ENCODE results near the gene RHOBTB1.
"Not testable (repeated sequence)": the region's sequence is repeated elsewhere in the genome, so short reads cannot be mapped to it uniquely, and the experiment has no call there.

Gene RHOBTB1
- 0 reads per million in 2 experiments for total RNA-seq

- DNase-seq (ENCODE audit: low read depth), result peak; percentile 12
These were observed at the start of gene RHOBTB1 for GRCh38 chr10:60944058-60944909. Gene RHOBTB1, minus strand, starts transcription at chr10:60944185. Its CDS starts 32,643 bp downstream, at chr10:60911542.

- DNase-seq (ENCODE audit: low read depth), result no peak
These were observed 48.7 kb upstream of the RHOBTB1 start for GRCh38 chr10:60992636-60993035.

GRCh38 chr10:60990663-60991062, 46.7 kb upstream of the RHOBTB1 start:
- DNase-seq (ENCODE audit: low read depth), result no peak

- DNase-seq (ENCODE audit: low read depth), result no peak
These were observed 45.5 kb upstream of the RHOBTB1 start for GRCh38 chr10:60989400-60989876.

- no peak for DNase-seq (ENCODE audit: low read depth)
These were observed 42.8 kb upstream of the RHOBTB1 start for GRCh38 chr10:60986791-60987190.

GRCh38 chr10:60985951-60986350, 42.0 kb upstream of the RHOBTB1 start:
- no peak for DNase-seq (ENCODE audit: low read depth)

GRCh38 chr10:60980997-60981396, 37.0 kb upstream of the RHOBTB1 start:
- no peak for DNase-seq (ENCODE audit: low read depth)

- no peak for DNase-seq (ENCODE audit: low read depth)
These were observed 35.7 kb upstream of the RHOBTB1 start for GRCh38 chr10:60979667-60980104.

- no peak for DNase-seq (ENCODE audit: low read depth)
These were observed 34.5 kb upstream of the RHOBTB1 start for GRCh38 chr10:60978287-60979115.

- no peak for DNase-seq (ENCODE audit: low read depth)
These were observed 33.5 kb upstream of the RHOBTB1 start for GRCh38 chr10:60977161-60978122.

- no peak for DNase-seq (ENCODE audit: low read depth)
These were observed 32.7 kb upstream of the RHOBTB1 start for GRCh38 chr10:60976687-60977086.

GRCh38 chr10:60975716-60976115, 31.7 kb upstream of the RHOBTB1 start:
- no peak for DNase-seq (ENCODE audit: low read depth)

- no peak for DNase-seq (ENCODE audit: low read depth)
These were observed 30.6 kb upstream of the RHOBTB1 start for GRCh38 chr10:60974463-60975149.

- DNase-seq (ENCODE audit: low read depth), result no peak
These were observed 29.1 kb upstream of the RHOBTB1 start for GRCh38 chr10:60973086-60973485.

- DNase-seq (ENCODE audit: low read depth), result not testable (repeated sequence)
These were observed 28.2 kb upstream of the RHOBTB1 start for GRCh38 chr10:60972181-60972580.

- no peak for DNase-seq (ENCODE audit: low read depth)
These were observed 26.5 kb upstream of the RHOBTB1 start for GRCh38 chr10:60970526-60970925.

GRCh38 chr10:60968504-60968903, 24.5 kb upstream of the RHOBTB1 start:
- DNase-seq (ENCODE audit: low read depth), result no peak

- no peak for DNase-seq (ENCODE audit: low read depth)
These were observed 24.0 kb upstream of the RHOBTB1 start for GRCh38 chr10:60967854-60968484.

- no peak for DNase-seq (ENCODE audit: low read depth)
These were observed 23.3 kb upstream of the RHOBTB1 start for GRCh38 chr10:60967260-60967659.

GRCh38 chr10:60965696-60966095, 21.7 kb upstream of the RHOBTB1 start:
- no peak for DNase-seq (ENCODE audit: low read depth)
